ENCODE data around the gene PLPPR5. TPM values are rescaled to one million over a fixed set of nuclear protein-coding genes. Genes with fewer than 3 reads are reported as not detected.

PLPPR5 gene
- total and polyA plus RNA-seq, 2 of the 8 experiments (the other 6 are each of a cell fraction or from before 2014, with no cell fraction given), result 1.9 to 5.6 TPM

GRCh38 chr1:98921817-98922216 is 82.8 kb downstream of the PLPPR5 start:
- H3K23me2 ChIP-seq (ENCODE audit: low read depth, low read length), result no peaks in the 10 kb centered on the region
- no peak overlapping the region for H3K9ac ChIP-seq (replicated peaks in 1 of 4; ENCODE audit: extremely low read depth in 1 of 4, low read depth in 3 of 4, low read length in 3 of 4)
- no peak overlapping the region for H2BK120ac ChIP-seq (replicated peaks; ENCODE audit: low read depth, low read length)
- no peak overlapping the region for H4K91ac ChIP-seq (replicated peaks; ENCODE audit: insufficient read length, low read length)
- H2BK12ac ChIP-seq (ENCODE audit: low read depth, low read length), result no peak overlapping the region
- POLR2A ChIA-PET (ENCODE audit: partially characterized antibody), result no interaction called here
- no peak overlapping the region for H3K18ac ChIP-seq (ENCODE audit: extremely low read depth, low read length)
- no peak overlapping the region for H3K4me3 ChIP-seq (ENCODE audit: extremely low read depth in 1 of 4, insufficient read depth in 2 of 4, low read depth in 3 of 4, low read length in 4 of 4)
- no peaks in the 10 kb centered on the region for H4K20me1 ChIP-seq (replicated peaks in 1 of 2; ENCODE audit: control insufficient read depth in 1 of 2, insufficient read depth in 2 of 2, low read length in 2 of 2)
- FAIRE-seq (no peak), DNase-seq (ENCODE audit: low read depth in 1 of 2, low spot score in 2 of 2) (no peak)
- H3K56ac ChIP-seq (replicated peaks; ENCODE audit: insufficient read length, low read depth, low read length), result no peak overlapping the region
- CTCF ChIA-PET (ENCODE audit: partially characterized antibody), result no interaction called here
- H3K4me1 ChIP-seq (replicated peaks in 1 of 4; ENCODE audit: control insufficient read depth in 3 of 4, insufficient read depth in 4 of 4, low read length in 3 of 4), result no peaks in the 10 kb centered on the region
- H2AK5ac ChIP-seq (ENCODE audit: low read depth, low read length), result no peak overlapping the region
- H3K79me1 ChIP-seq (ENCODE audit: low read depth, low read length), result no peaks in the 10 kb centered on the region
- no peak overlapping the region for H3K27ac ChIP-seq (ENCODE audit: low read depth, low read length)
- no peak overlapping the region for H2AFZ ChIP-seq (ENCODE audit: low read length)
- no peaks in the 10 kb centered on the region for H3K27me3 ChIP-seq (replicated peaks in 1 of 4; ENCODE audit: control insufficient read depth in 3 of 4, extremely low read depth in 1 of 4, insufficient read depth in 3 of 4, low read length in 3 of 4)
- H3K4me2 ChIP-seq (ENCODE audit: insufficient read depth in 1 of 2, low read depth in 2 of 2, low read length in 2 of 2), result no peak overlapping the region
- no peaks in the 10 kb centered on the region for H3K9me3 ChIP-seq (ENCODE audit: insufficient read depth in 2 of 2, low read depth in 1 of 2, low read length in 1 of 2)
- no peak overlapping the region for H3K23ac ChIP-seq (ENCODE audit: insufficient read length)
- no peaks in the 10 kb centered on the region for H3K36me3 ChIP-seq (ENCODE audit: control insufficient read depth in 2 of 4, insufficient read depth in 4 of 4, low read length in 3 of 4)
- no peak for TF ChIP-seq HDAC2 (IDR thresholded peaks at IDR 0.05; ENCODE audit: borderline replicate concordance in 1 of 2, low read depth in 2 of 2, low read length in 2 of 2)
- no peak for TF ChIP-seq CHD2 (IDR thresholded peaks at IDR 0.05; ENCODE audit: low read length)
- TF ChIP-seq CBX5 (IDR thresholded peaks at IDR 0.05; ENCODE audit: low read depth, low read length), result no peak
- TF ChIP-seq SP1 (IDR thresholded peaks at IDR 0.05; ENCODE audit: low read depth, low read length), result no peak
- no peak for TF ChIP-seq TCF12 (IDR thresholded peaks at IDR 0.05; ENCODE audit: low read depth, low read length)
- no peak for TF ChIP-seq EGR1 (IDR thresholded peaks at IDR 0.05; ENCODE audit: borderline replicate concordance, low read depth, low read length)
- no peak for TF ChIP-seq GTF2F1 (IDR thresholded peaks at IDR 0.05; ENCODE audit: borderline replicate concordance, low read depth, low read length)
- TF ChIP-seq TBP (IDR thresholded peaks at IDR 0.05; ENCODE audit: low read depth, low read length), result no peak
- no peak for TF ChIP-seq EP300 (IDR thresholded peaks at IDR 0.05; ENCODE audit: borderline replicate concordance in 1 of 2, low read depth in 2 of 2, low read length in 2 of 2)
- TF ChIP-seq MAFK (IDR thresholded peaks at IDR 0.05; ENCODE audit: low read depth, low read length), result no peak
- TF ChIP-seq KDM5A (IDR thresholded peaks at IDR 0.05; ENCODE audit: low read length), result no peak
- TF ChIP-seq RFX5 (IDR thresholded peaks at IDR 0.05; ENCODE audit: borderline replicate concordance, low read depth, low read length), result no peak
- TF ChIP-seq, protein P1, sequence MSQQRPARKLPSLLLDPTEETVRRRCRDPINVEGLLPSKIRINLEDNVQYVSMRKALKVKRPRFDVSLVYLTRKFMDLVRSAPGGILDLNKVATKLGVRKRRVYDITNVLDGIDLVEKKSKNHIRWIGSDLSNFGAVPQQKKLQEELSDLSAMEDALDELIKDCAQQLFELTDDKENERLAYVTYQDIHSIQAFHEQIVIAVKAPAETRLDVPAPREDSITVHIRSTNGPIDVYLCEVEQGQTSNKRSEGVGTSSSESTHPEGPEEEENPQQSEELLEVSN (IDR thresholded peaks at IDR 0.05), result no peak
- H3K14ac ChIP-seq (ENCODE audit: insufficient read length), result no peak overlapping the region
- H2BK5ac ChIP-seq (ENCODE audit: low read depth, low read length), result no peak overlapping the region
- H3K4ac ChIP-seq (replicated peaks; ENCODE audit: insufficient read length, low read depth, low read length), result no peak overlapping the region
- no peak overlapping the region for H4K8ac ChIP-seq (ENCODE audit: extremely low read depth, insufficient read depth, low read length)
- 90% methylated on average over 2 of the region's 2 CpGs; no CpG with 5 or more reads in 1 of the 2 experiments for WGBS, 2 experiments (ENCODE audit: extremely low coverage in 1 of 2, insufficient coverage in 1 of 2, insufficient read length in 1 of 2, insufficient replicate concordance in 2 of 2, low coverage in 1 of 2, low lambda C conversion rate in 2 of 2, missing lambda C conversion rate in 1 of 2)
- H2BK20ac ChIP-seq (ENCODE audit: low read length), result no peak overlapping the region
- no peak overlapping the region for H2BK15ac ChIP-seq (ENCODE audit: low read length)
- no peaks in the 10 kb centered on the region for H3K79me2 ChIP-seq (ENCODE audit: control insufficient read depth in 1 of 2, insufficient read depth in 2 of 2, low read length in 2 of 2)
- no peak overlapping the region for H4K5ac ChIP-seq (ENCODE audit: insufficient read length, low read depth, low read length)
